Nucleus accumbens (tissue), 56 donors: Measurements from ENCODE around the gene MAOB.
"Not testable (repeated sequence)": the region's sequence is repeated elsewhere in the genome, so short reads cannot be mapped to it uniquely, and the experiment has no call there.

Experiments used
- DNase-seq, 56 donors: peaks; one replicate each; lab custom pipeline; 2025; lab: John Stamatoyannopoulos, UW

The MAOB gene

DNA sequence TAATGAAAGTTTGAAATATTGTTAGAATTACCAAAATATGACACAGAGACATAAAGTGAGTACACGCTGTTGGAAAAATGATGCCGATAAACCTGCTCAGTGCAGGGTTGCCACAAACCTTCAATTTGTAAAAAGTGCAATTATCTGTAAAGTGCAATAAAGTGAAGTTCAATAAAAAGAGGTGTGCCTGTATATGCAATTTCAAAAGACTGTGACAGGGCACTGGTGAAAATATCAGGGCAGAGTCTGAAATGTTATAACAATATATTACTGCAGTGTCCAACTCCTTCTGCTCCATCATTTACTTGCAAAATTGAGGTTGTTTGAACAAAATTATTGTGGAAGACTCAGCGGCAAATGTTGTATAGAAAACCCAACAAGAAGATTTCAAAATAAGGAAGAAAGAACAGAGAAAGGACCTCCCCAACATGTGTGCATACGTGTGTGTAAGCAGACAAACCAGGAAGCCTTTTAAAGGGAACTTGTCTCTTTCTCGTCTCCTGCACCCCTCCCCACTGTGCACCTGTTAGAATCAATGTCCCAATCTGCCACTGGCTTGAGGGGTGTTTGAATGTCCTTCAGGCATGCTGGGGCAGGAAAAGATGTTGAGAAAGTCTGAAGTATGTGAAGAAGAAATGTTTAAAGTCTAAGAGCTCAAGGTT, 96.2 kb downstream of the MAOB start:
- no peak for DNase-seq

- DNase-seq = no peak
These were observed 124.2 kb downstream of the MAOB start for GRCh38 chrX:43758044-43758443.

- no peak for DNase-seq
These were observed 126.2 kb downstream of the MAOB start for GRCh38 chrX:43756076-43756475.

- no peak for DNase-seq
These were observed 128.6 kb downstream of the MAOB start for GRCh38 chrX:43753637-43754036.

- DNase-seq = peak in 38 of 56 donors; percentile 0 to 59 (median 2)
These were observed 132.0 kb downstream of the MAOB start for GRCh38 chrX:43750248-43750676.

DNA sequence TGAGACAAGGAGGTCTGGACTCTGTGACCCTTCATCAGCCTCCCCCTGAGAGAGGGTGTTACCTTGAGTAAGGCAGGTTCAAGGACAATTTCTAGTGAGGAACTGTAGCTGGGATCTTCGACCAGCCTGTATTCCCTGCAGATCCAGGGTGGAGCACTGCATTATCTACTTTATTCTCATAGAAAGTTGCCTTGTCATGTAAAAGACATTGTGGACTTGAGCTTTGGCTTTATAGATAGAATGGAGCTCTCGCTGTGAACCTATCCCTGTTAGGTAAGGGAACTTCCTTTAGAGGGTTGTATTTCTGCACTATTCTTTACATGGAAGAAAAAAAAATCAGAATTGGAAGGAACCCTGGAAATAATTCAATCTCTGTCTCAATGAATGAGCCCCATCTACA, 134.8 kb downstream of the MAOB start:
- no peak for DNase-seq

DNA sequence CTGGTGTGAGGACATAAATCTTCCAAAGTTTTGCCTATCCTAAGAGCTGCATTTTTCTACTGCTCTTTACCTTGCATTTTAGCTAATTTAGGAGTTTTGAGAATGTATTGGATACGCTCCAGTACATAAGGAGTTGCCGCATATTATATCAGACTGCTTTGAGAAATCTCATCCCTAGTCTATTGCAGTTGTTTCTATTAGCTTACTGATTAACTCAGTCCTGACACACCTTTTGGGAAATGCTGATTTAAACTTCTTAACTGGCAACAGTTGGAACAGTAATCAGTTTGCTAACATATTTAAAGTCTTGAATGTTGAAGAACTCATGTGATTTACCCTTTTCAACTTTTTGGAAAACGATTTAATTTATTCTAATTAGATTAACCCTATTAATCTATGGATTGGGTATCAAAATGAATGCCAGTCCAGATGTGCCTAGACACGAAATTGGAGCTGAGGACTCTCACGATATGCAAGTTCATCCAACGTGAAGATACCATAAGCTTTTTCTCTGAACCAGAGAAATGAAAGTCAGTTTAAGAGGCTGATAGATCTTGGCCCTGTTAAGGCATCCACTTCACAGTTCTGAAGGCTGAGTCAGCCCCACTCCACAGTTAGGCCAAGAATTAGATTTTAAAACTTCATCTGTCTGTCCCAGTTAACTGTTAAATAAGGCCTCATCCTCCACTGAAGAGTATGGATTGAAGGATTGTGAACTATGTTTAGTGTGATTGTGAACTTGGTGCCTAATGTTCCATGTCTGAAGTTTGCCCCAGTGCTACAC, 136.1 kb downstream of the MAOB start:
- no peak for DNase-seq

GRCh38 chrX:43744284-43744683, 138.0 kb downstream of the MAOB start:
- DNase-seq = no peak

- no peak for DNase-seq
These were observed 139.0 kb downstream of the MAOB start for GRCh38 chrX:43743100-43743822.

GRCh38 chrX:43741843-43742573, 140.2 kb downstream of the MAOB start:
- DNase-seq = no peak

- DNase-seq = no peak
These were observed 146.3 kb downstream of the MAOB start for GRCh38 chrX:43735957-43736356.

GRCh38 chrX:43735534-43735933, 146.7 kb downstream of the MAOB start:
- no peak for DNase-seq

GRCh38 chrX:43734444-43734843, 147.8 kb downstream of the MAOB start:
- DNase-seq = no peak

DNA sequence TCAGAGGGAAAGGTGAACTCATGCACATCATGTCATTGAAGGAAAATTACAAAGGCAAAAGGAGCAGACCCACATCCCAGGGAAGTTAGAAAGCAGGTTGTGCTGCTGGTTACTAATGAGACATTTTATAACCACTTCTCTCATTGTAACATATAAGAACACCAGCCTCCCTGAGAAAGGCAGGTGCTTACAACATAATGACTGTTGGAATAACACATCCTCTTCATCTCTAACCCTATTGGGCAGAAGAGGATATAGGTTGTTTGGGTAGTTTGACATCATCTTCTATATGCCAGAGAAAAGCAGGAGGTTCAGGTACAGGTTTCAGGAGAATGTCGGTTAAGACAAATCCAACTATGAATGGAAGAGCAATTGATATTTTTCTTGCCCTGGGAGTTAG, 148.6 kb downstream of the MAOB start:
- no peak for DNase-seq

GRCh38 chrX:43731086-43731485, 151.2 kb downstream of the MAOB start:
- no peak for DNase-seq

DNA sequence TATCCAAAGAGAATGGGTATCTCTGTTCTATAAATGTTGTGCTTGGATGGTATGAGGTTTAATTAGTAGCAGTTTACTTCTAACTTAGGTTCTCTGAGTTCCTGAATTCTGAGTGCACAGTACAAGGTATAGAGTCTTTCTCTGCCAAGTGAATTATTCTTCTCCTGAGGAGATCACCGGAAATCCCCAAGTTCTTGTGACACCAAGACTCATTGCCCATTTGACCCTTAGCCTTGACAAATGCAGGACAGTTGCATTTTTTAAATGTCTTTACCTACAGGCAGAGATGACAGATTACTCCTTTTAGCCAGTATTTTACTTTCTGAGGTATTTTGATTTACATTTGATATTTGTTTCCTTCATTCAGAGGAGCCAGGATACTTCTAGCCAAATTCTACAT, 153.3 kb downstream of the MAOB start:
- no peak for DNase-seq

GRCh38 chrX:43728002-43728401, 154.2 kb downstream of the MAOB start:
- DNase-seq = no peak

DNA sequence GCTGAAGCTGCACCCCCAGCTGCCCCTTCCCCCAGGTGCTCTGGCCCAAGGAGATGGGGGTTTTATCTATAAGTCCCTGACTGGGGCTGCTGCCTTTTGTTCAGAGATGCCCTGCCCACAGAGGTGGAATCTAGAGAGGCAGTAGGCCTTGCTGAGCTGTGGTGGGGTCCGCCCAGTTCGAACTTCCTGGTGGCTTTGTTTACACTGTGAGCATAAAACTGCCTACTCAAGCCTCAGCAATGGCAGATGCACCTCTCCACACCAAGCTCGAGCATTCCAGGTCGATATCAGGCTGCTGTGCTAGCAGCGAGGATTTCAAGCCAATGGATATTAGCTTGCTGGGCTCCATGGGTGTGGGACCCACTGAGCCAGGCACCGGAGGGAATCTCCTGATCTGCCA, 155.0 kb downstream of the MAOB start:
- not testable (repeated sequence) for DNase-seq

GRCh38 chrX:43725227-43725626, 157.0 kb downstream of the MAOB start:
- DNase-seq = not testable (repeated sequence)

DNA sequence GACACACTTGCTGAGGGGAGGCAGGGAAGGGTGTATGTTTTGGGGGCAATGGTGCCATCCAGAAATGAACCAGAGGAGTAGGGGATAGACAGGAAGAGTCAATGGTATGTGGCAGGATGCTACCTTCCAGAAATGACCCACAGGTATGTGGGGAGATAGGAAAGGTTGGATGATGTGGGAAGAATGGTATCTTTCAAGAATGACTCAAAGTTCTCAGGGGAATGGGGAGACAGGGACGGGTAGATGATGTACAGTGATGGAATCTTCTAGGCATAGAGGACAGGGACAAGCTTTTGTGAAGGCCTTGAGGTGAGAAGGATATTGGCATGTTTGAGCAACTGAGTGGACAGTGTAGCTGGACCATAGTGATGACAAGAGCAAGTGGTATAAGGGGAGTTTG, 161.3 kb downstream of the MAOB start:
- DNase-seq = no peak

DNA sequence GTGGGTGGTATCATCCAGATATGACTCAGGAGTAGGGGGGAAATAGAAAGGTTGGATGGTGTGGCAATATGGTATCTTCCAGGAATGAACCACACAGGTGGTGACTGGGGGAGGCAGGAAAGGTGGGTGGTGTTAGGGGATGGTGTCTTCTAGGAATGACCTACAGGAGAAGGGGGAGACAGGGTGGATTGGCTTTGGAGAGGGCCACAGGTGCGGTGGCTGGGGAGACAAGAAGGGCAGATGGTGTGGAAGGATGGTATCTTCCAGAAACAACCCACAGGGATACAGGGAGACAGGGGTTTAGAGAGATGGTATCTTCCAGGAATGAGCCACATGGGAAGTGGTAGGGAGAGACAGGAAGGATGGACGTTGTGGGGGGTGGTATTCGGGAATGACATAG, 162.2 kb downstream of the MAOB start:
- DNase-seq = no peak
